MM.1S (cell line): Measurements from ENCODE around the gene SETBP1.

Experiments used
- EZH2phosphoT487 ChIP-seq: fragments of 300-600 bp; sonication (generic); IDR thresholded peaks from 2 replicates; pipeline ENCODE4 v1.6.1; 2018; ENCODE audit warnings: antibody characterized with exemption, low read length
- TF ChIP-seq, protein P1 (sequence below): fragments of 300-600 bp; sonication (generic); IDR thresholded peaks from 2 replicates; pipeline ENCODE4 v1.5.1; 2016; ENCODE audit warnings: antibody characterized with exemption, low read length, mixed read lengths

- TF ChIP-seq, protein P1, sequence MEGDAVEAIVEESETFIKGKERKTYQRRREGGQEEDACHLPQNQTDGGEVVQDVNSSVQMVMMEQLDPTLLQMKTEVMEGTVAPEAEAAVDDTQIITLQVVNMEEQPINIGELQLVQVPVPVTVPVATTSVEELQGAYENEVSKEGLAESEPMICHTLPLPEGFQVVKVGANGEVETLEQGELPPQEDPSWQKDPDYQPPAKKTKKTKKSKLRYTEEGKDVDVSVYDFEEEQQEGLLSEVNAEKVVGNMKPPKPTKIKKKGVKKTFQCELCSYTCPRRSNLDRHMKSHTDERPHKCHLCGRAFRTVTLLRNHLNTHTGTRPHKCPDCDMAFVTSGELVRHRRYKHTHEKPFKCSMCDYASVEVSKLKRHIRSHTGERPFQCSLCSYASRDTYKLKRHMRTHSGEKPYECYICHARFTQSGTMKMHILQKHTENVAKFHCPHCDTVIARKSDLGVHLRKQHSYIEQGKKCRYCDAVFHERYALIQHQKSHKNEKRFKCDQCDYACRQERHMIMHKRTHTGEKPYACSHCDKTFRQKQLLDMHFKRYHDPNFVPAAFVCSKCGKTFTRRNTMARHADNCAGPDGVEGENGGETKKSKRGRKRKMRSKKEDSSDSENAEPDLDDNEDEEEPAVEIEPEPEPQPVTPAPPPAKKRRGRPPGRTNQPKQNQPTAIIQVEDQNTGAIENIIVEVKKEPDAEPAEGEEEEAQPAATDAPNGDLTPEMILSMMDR, result no peak
- TF ChIP-seq EZH2phosphoT487, result no peak
Observed at GRCh38 chr18:44672506-44672905, 8.2 kb upstream of the SETBP1 start.
